GM18873 (cell line): Measurements from ENCODE around the gene PTPRD.

ENCODE experiments used
- ATAC-seq: cut with Tn5 transposase; IDR thresholded peaks from one replicate; pipeline ENCODE4 v1.9.1; 2021; ENCODE audit warnings: mild to moderate bottlenecking, moderate library complexity, moderate number of reproducible peaks; ENCODE audit not compliant: unreplicated experiment, low FRiP score

Gene PTPRD

DNA sequence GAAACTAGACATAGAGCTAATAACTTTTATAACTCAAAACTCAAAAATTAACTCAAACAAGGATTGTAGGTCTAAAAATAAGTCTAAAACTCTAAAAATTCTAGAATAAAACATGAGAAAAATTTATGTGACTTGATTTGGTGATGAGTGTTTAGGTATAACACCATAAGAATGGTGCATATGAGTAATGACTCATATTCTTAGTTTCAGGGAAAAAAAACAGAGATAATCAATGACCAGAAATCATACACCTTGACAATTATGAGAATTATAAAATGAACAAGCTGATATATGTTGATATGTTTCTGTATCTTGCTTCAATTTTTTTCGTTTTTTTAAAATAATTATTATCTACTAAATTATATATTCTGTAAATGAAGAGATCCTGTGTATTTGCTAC lies 541.2 kb downstream of the PTPRD start:
- no peak for ATAC-seq

DNA sequence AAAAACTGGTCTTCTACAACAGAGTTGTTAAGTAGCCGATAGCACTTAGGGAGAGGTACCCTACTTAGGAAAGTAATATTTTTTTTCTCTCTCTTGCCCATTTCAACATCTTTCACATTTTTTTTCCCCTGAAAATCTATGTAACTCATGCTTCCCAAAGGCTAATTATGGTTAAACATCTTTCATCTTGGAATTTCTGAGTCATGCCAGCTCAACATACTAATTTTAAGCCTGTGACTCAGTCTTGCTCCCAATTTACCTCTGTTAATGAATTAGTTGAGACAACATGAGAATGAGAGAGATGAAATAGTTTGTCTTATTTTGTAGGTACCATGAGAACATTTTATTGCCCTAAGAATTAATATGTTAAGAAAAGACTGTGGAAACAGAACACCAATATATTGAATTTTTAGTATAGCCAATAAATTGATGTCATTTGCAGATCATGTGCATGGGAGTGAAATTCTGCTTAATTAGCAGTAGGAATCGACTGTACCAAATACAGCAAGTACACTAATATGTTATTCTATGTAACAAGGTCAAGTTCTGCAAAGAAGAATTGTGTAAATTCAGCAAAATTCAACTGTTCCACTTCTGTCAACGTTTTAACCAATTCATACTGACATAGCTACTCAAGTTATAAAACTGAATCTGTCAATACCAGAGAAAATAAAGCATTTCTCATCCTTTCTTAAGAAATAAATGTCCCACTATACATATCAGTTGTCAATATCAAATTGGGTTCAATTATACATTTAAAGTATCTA lies 550.0 kb downstream of the PTPRD start:
- no peak for ATAC-seq

DNA sequence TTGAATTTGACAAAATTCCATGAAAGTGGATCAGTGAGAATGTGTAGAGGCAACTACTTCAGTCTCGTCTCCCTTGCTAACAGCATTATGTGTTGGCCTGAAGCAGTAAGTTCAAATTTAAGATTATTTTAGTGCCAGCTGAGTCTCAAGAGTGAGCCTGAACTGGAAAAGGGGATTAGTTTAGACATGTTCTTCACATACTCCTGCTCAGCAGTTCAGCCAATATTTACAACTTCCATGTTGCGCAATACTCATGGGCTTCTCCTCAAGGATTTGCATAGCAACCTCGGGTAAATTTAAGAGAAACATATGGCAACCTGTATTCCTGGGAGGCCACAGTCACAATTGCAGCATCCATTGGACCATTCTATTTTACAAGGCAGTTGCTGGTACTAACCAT lies 553.8 kb downstream of the PTPRD start:
- no peak for ATAC-seq

DNA sequence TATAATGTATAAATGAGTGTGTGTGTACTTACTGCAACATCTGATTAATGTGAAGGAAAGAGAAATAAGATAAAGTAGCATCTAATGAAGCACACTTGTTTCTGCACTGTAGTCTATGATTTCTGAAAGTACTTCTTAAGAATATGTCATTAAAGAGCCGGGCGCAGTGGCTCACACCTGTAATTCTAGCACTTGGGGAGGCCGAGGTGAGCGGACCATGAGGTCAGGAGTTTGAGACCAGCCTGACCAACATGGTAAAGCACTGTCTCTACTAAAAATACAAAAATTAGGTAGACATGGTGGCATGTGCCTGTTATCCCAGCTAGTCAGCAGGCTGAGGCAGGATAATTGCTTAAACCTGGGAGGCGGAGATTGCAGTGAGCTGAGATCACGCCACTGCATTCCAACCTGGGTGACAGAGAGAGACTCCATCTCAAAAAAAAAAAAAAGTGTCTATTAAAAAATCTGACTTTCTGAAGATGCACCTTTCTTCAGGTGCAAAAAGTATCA lies 556.9 kb downstream of the PTPRD start:
- no peak for ATAC-seq

DNA sequence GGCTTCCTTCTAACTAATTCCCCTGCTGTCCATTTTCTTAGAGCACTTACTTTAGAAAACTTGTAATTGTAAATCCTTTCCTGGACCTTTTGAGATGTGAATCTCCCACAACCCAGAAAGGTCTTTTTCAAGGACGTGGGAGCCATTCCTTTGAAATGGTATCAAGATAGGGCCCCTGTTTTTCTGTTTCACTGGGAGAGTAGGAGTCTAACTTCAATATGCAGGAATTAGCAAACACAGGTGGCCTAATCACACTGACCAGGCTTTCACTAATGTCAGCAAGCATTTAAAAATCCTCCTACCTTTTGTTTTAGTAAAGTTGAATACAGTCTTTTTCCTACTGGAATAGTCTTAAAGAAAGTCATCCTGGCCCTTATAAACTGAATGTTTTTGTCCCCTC lies 558.3 kb downstream of the PTPRD start:
- no peak for ATAC-seq

DNA sequence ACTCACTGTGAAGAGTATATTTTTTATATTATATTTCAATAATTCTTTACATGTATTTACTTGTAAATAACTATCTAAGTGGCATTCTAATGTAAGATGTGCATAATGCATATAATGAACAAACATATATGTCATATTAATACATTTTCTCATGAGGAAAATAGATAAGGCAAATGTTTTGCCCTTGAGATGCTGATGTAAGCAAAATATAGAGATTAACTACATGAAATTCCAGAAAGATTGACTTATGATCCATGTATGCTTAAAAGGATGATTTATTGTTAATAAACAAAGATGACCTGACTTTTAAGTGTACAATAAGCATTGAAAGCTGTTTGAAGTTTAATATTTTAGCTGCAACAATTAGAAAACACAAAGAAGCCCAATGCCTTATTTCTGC lies 559.9 kb downstream of the PTPRD start:
- no peak for ATAC-seq

DNA sequence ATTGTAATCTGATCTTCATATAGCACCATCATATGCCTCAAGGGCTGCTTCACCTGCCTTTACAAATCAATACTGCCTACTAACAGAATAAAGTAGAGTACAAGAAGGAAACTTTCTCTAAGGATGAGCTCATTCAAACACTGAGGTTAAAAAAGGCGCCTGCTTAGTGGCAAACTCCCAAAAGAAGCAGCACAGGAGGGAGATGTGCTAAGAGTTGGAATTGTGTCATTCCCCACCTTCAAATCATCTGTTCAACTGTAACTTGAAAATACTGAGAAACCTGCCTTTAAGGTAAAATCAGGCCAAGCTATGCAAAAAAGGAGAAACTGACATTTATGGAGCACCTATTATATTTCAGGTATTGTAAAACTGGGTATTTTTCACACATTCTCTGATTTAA lies 560.6 kb downstream of the PTPRD start:
- ATAC-seq = no peak

DNA sequence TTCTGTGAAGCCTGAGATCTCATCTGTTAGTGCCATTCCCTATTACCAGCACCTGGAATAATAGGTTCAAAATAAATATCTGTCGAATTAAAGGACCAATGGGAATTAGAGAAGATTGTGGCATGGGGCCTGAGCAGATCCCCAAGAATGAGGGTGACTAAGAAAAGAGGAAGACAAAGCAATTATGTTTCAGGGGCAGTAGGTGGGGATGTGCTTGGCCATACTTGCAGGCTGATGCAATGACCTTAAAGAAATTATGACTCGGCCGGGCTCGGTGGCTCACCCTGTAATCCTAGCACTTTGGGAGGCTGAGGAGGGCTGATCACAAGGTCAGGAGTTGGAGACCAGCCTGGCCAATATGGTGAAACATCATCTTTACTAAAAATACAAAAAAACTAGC lies 562.8 kb downstream of the PTPRD start:
- no peak for ATAC-seq

DNA sequence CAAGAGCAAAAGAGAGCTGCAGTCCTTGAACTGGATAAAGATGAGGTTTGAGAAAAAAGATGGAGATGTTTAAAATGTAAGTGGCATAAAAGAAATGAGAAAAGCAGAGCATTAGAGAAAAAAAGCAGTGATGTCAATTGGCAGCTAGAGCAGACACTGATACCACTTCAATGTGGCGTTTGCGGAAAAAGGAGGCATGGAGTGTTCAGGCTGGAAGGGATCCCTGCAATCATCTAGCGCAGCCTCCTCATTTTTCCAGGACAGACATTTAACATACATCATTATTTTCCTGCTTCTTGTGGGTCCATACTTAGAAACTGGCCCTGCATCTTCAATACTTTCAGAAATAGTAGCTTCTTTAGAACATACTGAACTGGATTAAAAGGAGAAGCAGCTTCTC lies 563.8 kb downstream of the PTPRD start:
- ATAC-seq = no peak

DNA sequence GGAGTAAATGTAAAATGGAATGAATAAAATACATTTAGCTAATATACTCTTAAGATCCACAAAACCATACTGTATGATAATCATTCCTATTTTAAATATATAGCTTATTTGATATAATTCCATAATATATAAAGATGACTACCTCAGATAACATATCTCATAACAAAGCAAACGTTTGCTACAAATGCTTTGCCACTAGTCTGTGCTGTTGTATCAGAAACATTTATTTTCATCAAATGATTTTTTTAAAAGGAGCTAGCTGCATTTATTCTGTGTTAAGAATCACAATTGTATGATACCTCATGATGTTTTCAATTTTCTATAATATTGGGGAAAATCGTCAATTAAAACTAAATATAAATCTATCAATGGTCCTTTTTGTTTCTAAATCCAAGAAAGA lies 567.2 kb downstream of the PTPRD start:
- ATAC-seq = no peak

DNA sequence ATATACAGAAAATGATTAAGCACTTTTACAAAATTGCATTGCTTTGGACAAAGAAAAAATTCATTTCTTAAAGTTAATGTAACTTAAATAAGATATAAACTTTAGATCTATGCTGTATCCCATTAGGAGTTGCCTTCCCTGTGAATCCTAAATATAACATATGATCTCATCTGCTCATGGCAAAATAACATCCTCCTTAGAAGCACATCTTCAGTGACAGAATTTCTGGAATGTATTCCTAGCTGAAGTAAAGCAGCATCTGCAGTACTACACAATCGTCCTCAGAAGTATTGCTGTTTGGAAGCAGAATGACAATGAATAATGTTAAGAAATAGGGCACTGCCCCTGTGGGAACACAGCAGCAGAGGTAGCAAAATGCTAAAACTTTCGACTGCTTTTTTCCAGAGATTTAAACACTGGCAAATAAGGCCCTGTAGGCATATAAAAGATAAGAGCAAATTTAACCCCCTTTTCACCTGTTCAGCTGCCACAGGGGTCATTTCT lies 571.0 kb downstream of the PTPRD start:
- no peak for ATAC-seq

DNA sequence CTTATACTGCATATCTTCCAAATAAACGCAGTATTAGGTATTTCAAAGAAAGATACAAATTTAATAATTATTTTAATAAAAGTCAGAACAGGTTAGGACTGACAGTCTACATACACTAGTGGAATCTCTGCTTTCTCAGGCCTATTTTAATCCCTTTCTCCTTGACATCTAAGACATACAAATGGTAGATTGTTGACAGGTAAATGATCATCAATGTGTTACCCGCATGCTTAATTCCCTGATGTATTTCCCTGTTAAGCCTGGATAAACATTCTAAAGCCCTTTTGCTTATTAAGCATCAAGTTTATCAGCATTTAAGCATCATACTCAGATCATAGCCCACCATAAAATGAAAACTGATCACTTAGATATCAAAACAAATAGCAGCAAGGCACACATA lies 576.7 kb downstream of the PTPRD start:
- ATAC-seq = no peak

DNA sequence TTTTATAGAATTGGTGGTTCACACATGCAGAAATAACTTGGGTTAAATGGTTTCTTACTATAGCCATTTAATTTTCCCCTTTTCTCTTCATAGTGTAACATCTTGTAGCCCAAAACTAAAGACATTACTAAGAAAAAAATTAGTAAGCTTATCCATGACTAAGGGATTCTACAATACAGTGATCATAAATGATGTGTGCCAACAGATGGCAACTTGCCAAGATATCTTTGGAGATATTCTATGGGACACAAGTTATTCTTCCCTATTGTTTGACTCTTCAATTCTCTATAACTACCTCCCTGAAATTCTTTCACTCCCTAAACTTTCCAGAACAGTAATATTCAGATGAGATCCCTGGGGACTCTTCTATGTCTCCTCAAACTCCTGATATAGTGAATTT lies 580.6 kb downstream of the PTPRD start:
- no peak for ATAC-seq

DNA sequence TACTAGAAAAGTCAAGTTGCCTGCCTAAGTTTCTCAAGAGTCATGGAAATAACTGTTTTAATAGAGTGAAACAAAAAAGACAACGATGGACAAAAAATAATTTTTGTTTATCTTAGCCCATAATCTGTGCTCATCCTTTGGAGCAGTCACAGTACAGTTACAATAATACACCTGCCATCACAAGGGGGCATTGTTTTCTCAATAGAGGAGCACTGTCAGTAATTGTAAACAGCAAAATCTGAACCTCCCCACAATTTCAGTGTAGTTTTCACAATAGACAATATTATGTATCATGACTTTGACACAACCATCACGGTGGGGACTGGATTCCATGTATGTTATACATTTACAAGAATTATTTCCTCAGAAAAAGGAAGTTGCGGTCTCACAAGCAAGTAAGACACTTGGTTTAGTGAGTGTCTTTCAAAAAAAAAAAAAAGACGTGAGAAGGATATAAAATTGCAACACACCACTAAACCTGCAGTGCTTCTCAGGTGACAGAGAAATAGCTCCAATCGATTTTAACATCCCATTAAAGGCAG lies 586.3 kb downstream of the PTPRD start:
- ATAC-seq = no peak

DNA sequence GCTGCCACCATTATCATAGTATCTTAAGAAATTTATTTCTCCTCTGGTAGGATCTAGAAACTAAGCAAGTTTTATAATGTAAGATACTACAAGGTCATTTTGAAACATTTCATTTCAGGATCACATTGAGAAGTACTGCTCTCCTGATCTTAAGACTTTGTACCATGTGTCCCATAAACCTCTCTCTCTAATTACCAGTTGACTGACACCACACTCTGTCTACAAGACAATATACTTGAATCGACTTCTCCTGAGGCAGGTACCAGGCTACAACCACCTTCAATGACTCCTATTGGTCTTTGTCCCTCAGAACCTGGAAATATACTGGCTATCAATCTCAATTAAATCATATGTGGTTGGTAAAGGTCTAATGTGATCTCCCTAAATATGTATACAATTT lies 597.0 kb downstream of the PTPRD start:
- ATAC-seq = no peak

DNA sequence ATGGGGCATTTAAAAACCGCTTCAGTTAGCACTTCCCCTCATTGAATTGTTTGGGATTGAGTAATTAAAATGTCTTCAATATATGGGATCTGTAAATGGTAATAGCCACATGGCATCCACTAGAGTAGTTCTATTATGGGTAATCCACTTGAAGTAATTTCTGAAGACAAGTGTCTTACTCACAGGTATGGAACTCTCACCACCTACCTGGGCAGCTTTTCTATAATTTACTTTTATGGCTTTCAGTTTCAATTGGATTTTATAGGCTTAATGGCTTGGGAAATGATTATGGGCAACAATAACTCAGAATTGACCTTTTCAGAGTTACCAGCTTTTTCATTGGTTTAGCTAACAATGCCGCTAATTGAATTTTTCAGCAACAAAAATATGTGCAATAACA lies 597.9 kb downstream of the PTPRD start:
- no peak for ATAC-seq

DNA sequence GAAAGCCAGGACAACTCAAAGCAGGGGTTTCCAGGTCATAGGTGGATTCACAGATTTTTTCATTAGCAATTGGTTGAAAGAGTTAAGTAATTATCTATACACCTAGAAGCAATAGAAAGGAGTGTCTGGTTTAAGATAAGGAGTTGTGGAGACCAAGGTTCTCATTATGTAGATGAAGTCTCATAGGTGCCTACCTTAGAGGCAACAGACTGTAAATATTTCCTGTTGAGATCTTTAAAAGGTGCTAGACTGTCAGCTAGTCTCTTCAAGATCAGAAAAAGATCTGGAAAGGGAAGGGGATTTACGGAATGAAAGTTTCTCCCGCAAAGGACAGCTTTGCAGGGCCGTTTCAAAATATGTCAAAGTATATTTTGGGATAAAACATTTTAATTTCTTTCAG lies 603.4 kb downstream of the PTPRD start:
- no peak for ATAC-seq

DNA sequence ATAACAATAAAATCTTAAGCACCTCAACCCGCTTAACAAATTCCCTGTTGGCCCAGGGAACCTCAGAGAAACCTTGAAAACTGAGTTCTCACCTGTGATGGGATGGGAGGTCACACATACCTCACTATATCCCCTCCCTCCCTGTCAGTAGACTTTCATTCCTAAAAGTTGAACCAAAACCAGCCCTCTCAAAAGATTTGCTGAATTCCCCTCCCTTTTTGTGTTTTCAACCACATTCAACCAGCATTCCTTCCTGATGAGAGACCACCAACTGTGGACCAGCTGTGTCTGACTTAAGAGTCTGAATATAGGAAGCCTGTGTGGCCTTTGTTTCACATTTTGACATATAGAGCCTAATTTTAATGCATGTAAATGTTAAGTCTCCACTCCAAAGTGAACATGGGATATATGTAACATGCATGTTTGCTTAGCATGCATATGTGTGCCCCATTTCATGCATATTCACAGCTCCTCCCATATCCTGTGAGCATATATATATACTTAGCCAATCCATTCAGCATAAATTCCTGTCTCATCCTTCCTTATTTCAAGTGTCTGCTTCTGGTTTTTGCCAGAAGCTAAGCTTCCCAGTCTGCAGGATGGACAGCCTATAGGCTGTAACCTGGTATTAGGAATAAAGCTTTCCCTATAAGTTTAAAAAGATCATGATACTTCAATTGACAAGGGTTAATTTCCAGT lies 604.6 kb downstream of the PTPRD start:
- no peak for ATAC-seq

DNA sequence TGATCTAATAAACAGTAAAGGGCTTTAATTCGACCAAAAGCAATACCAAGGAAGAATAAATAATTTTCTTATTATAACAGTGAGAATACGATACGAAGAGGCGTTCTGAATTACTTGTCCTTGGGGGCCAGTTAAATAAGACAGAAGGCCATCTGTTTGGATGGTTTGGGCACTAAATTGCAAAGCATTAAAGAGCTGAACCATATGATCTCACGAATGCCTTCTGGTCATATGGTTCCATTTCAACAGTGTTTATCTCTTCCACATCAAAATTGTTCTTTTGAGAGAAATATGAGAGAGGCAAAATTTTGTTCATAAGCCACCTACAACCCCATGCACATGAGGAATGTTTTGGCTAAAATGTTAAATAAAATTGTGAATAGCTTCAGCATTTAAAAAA lies 605.4 kb downstream of the PTPRD start:
- ATAC-seq = no peak

DNA sequence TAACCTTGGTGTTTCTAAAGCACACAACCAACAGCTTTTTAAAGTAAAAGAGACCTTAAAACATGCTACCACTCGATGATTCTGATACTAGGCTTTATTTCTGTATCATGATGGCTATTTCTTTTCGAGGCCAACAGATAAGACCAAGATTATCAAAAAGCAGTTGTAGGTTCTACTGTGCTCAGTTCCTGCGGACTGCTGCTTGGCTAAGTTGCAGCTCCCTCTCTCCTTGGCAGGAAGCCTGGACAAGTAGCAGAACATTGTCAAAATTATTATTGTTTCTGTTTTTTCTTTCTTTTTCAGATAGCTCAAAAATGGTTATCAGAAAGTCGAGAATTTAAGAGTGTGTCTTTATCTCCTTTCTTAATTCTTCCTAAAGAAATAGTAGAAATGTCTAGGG lies 607.6 kb downstream of the PTPRD start:
- ATAC-seq = no peak

DNA sequence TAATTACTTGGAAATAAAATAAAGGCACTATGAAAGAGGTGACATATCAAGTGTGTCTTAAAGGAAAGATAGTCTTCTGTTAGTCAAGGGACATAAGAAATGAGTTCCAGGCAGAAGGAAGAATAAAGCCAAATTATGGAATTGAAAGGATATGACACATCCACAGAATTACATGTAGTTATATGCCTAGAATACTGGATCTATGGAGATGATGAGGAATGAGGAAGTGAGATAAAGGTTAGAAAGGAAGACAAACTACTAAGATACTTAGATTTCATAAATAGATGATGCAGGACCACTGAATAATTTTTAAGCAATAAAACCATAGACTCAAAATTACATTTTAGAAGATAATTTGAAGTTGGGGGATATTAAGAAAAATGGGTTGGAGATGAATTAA lies 609.8 kb downstream of the PTPRD start:
- no peak for ATAC-seq

DNA sequence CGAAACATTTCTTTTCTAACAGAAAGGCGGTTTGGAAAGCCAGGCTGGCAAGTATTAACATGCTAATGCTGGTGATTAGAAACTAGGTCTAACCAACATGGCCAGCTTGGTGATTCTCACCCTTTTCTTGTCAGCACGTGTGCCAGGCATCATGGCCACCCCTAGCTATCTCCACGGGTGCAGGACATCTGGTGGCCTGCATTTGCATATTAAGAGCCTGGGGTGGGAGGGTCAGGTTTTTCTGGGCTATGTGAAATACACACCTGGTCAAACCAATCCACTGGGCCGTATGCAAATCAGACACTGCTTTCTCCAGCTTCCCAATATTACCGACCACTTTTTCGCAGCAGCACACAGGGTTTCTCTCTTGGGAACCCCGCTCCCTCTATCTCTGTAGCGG lies 612.1 kb downstream of the PTPRD start:
- no peak for ATAC-seq
